ENCODE results near the gene ASIC4.

GRCh38 chr2:219527472-219527871 lies 13.2 kb downstream of the ASIC4 start:
- no peak for TF ChIP-seq EP300 (IDR thresholded peaks at IDR 0.05)
- no peak for TF ChIP-seq CTCF (IDR thresholded peaks at IDR 0.05)

Data from esophagus muscularis mucosa (tissue), 3 donors.